Measurements from ENCODE around the gene EPHA3.
"Not testable (repeated sequence)": the region's sequence is repeated elsewhere in the genome, so short reads cannot be mapped to it uniquely, and the experiment has no call there.

Gene EPHA3

GRCh38 chr3:89297199-89297598 is 189.8 kb downstream of the EPHA3 start:
- no peak for DNase-seq

GRCh38 chr3:89300526-89300925 is 193.1 kb downstream of the EPHA3 start:
- DNase-seq, result no peak

- no peak for DNase-seq
Observed at GRCh38 chr3:89300981-89301380, 193.6 kb downstream of the EPHA3 start.

- no peak for DNase-seq
Observed at GRCh38 chr3:89303701-89304100, 196.3 kb downstream of the EPHA3 start.

GRCh38 chr3:89306540-89306939 is 199.1 kb downstream of the EPHA3 start:
- no peak for DNase-seq

- no peak for DNase-seq
Observed at GRCh38 chr3:89311581-89311980, 204.2 kb downstream of the EPHA3 start.

GRCh38 chr3:89312141-89312540 is 204.7 kb downstream of the EPHA3 start:
- DNase-seq, result no peak

GRCh38 chr3:89314454-89315098 is 207.2 kb downstream of the EPHA3 start:
- DNase-seq, result no peak

- DNase-seq, result no peak
Observed at GRCh38 chr3:89315750-89316470, 208.5 kb downstream of the EPHA3 start.

GRCh38 chr3:89320186-89320585 is 212.8 kb downstream of the EPHA3 start:
- no peak for DNase-seq

GRCh38 chr3:89326997-89327396 is 219.6 kb downstream of the EPHA3 start:
- no peak for DNase-seq

- DNase-seq, result no peak
Observed at GRCh38 chr3:89332386-89332785, 225.0 kb downstream of the EPHA3 start.

- DNase-seq, result no peak
Observed at GRCh38 chr3:89332793-89333192, 225.4 kb downstream of the EPHA3 start.

GRCh38 chr3:89335693-89336092 is 228.3 kb downstream of the EPHA3 start:
- no peak for DNase-seq

- DNase-seq, result no peak
Observed at GRCh38 chr3:89340408-89340807, 233.0 kb downstream of the EPHA3 start.

- no peak for DNase-seq
Observed at GRCh38 chr3:89344076-89344475, 236.7 kb downstream of the EPHA3 start.

GRCh38 chr3:89350935-89351334 is 243.5 kb downstream of the EPHA3 start:
- DNase-seq, result not testable (repeated sequence)

- DNase-seq, result no peak
Observed at GRCh38 chr3:89353465-89353864, 246.0 kb downstream of the EPHA3 start.

- DNase-seq, result no peak
Observed at GRCh38 chr3:89358281-89358680, 250.9 kb downstream of the EPHA3 start.

- DNase-seq, result no peak
Observed at GRCh38 chr3:89360156-89360555, 252.7 kb downstream of the EPHA3 start.

- DNase-seq, result no peak
Observed at GRCh38 chr3:89362496-89362895, 255.1 kb downstream of the EPHA3 start.

GRCh38 chr3:89363171-89363570 is 255.8 kb downstream of the EPHA3 start:
- no peak for DNase-seq

GRCh38 chr3:89364314-89364713 is 256.9 kb downstream of the EPHA3 start:
- no peak for DNase-seq

GRCh38 chr3:89367166-89367565 is 259.7 kb downstream of the EPHA3 start:
- no peak for DNase-seq

GRCh38 chr3:89368846-89369245 is 261.4 kb downstream of the EPHA3 start:
- DNase-seq, result no peak

All from activated T-cell treated with anti-CD3 and anti-CD28 coated beads, Interleukin-2, amount 50 U/mL, for 1 hour (primary cell).